ENCODE measurements around the gene GATA5. TPM values are rescaled to one million over a fixed set of nuclear protein-coding genes. Genes with fewer than 3 reads are reported as not detected.

GATA5 gene
- total RNA-seq, 1 experiment from 2014 or later, result not detected

DNA sequence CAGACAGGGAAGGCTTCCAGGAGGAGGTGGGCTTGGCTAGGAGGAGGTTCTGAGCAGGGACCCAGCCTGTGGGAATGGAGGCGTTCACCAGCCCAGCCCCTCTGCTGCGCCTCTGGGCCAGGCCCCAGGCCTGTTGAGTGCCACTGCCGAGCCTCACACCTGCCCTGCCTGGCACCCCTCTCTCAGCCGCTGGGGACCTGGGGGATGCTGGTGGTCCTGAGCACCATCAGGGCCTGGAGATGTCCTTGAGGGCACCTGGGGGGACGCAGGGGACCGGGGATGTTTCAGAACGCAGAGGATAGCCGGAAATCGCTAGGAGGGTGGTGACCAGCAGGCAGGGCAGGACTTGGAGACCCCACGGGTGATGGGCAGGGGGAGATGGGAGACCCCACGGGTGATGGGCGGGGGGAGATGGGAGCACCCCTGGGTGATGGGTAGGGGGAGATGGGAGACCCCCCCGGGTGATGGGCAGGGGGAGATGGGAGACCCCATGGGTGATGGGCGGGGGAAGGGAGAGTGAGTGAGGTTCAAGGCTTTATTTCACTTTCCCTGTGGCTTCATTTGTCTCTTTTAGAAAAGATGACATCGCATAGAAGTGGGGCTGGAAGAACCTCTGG lies 12.7 kb downstream of the GATA5 start:
- no peaks in the 10 kb centered on the region for H4K20me1 ChIP-seq (ENCODE audit: insufficient read depth)
- H3K9me3 ChIP-seq (ENCODE audit: control insufficient read depth in 1 of 2, insufficient read depth in 1 of 2, low read depth in 1 of 2, low read length in 2 of 2), result no peaks in the 10 kb centered on the region
- no peak overlapping the region for H3K4me3 ChIP-seq (replicated peaks in 1 of 2; ENCODE audit: low read depth in 1 of 2, low read length in 2 of 2)
- H3K27me3 ChIP-seq (ENCODE audit: insufficient read depth, low read length), result no peaks in the 10 kb centered on the region
- ChIA-PET CTCF (no interaction called here), RAD21 (ENCODE audit: low non-redundant PET in 1 of 2, low total read pairs in 2 of 2, uncharacterized antibody in 2 of 2, unreplicated experiment in 2 of 2) (no interaction called here), POLR2A (no interaction called here)
- H3K27ac ChIP-seq (ENCODE audit: low read depth, low read length), result no peak overlapping the region
- H3K9me2 ChIP-seq (ENCODE audit: insufficient read depth), result no peaks in the 10 kb centered on the region
- no TSS peak for BruUV-seq (replicated peaks)
- H3K9ac ChIP-seq (ENCODE audit: low read length), result no peak overlapping the region
- no peak overlapping the region for H3K4me2 ChIP-seq (ENCODE audit: low read length)
- intact Hi-C loops (cut with micrococcal nuclease), result no loop called here
- no peaks in the 10 kb centered on the region for H3K4me1 ChIP-seq (ENCODE audit: control insufficient read depth in 1 of 2, insufficient read depth in 2 of 2, low read length in 2 of 2)
- ATAC-seq, result no peak
- H3K79me2 ChIP-seq (ENCODE audit: insufficient read depth, low read length), result no peaks in the 10 kb centered on the region
- DNase-seq (ENCODE audit: low read depth, low spot score), result no peak
- no peak overlapping the region for H2AFZ ChIP-seq (ENCODE audit: low read depth, low read length, poor library complexity, severe bottlenecking)
- TF ChIP-seq SIN3A (IDR thresholded peaks at IDR 0.05; ENCODE audit: low read depth) (no peak), FOSL1 (IDR thresholded peaks at IDR 0.05; ENCODE audit: low read depth) (no peak), SRF (IDR thresholded peaks at IDR 0.05; ENCODE audit: low read depth) (no peak)
- TF ChIP-seq, protein P1, sequence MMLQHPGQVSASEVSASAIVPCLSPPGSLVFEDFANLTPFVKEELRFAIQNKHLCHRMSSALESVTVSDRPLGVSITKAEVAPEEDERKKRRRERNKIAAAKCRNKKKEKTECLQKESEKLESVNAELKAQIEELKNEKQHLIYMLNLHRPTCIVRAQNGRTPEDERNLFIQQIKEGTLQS (IDR thresholded peaks at IDR 0.05), result no peak
- TF ChIP-seq, protein P2, sequence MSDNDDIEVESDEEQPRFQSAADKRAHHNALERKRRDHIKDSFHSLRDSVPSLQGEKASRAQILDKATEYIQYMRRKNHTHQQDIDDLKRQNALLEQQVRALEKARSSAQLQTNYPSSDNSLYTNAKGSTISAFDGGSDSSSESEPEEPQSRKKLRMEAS (IDR thresholded peaks at IDR 0.05), result no peak
- H3K36me3 ChIP-seq (ENCODE audit: control insufficient read depth in 1 of 2, insufficient read depth in 2 of 2, low read length in 2 of 2), result no peaks in the 10 kb centered on the region

DNA sequence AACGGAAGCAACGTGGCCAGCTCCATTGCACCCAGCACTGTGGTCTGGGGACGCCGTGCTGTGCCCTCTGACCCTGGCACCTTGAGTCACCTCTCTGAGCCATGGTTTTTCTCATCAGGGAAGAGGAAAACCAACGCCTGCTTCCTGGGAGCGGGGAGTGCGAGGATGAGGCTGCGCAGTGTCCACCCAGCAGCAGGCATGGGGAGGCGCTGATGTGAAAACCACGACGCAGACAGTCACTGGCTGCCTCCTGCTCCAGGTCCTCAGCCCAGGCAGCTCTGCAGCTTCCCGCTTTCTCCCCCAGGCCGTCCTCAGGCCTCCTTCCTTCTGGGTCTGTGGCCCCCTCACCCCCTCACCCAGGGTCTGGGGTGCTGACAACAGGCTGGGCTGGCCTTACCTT lies 14.0 kb downstream of the GATA5 start:
- DNase-seq (ENCODE audit: low read depth, low spot score) (no peak), ATAC-seq (no peak)
- intact Hi-C loops (cut with micrococcal nuclease), result no loop called here
- TF ChIP-seq SIN3A (IDR thresholded peaks at IDR 0.05; ENCODE audit: low read depth) (no peak), EGR1 (IDR thresholded peaks at IDR 0.05; ENCODE audit: low read depth) (no peak), SP1 (IDR thresholded peaks at IDR 0.05; ENCODE audit: low read depth) (no peak), RAD21 (IDR thresholded peaks at IDR 0.05; ENCODE audit: low read depth) (no peak), FOSL1 (IDR thresholded peaks at IDR 0.05; ENCODE audit: low read depth) (no peak)
- TF ChIP-seq, protein P3, sequence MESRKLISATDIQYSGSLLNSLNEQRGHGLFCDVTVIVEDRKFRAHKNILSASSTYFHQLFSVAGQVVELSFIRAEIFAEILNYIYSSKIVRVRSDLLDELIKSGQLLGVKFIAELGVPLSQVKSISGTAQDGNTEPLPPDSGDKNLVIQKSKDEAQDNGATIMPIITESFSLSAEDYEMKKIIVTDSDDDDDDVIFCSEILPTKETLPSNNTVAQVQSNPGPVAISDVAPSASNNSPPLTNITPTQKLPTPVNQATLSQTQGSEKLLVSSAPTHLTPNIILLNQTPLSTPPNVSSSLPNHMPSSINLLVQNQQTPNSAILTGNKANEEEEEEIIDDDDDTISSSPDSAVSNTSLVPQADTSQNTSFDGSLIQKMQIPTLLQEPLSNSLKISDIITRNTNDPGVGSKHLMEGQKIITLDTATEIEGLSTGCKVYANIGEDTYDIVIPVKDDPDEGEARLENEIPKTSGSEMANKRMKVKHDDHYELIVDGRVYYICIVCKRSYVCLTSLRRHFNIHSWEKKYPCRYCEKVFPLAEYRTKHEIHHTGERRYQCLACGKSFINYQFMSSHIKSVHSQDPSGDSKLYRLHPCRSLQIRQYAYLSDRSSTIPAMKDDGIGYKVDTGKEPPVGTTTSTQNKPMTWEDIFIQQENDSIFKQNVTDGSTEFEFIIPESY (IDR thresholded peaks at IDR 0.05; ENCODE audit: extremely low read depth, insufficient replicate concordance, low read length), result no peak
- TF ChIP-seq, protein P2 (IDR thresholded peaks at IDR 0.05), result no peak
- H3K4me3 ChIP-seq (replicated peaks in 1 of 2; ENCODE audit: low read depth in 1 of 2, low read length in 2 of 2), result no peak overlapping the region
- H4K20me1 ChIP-seq (ENCODE audit: insufficient read depth), result no peaks in the 10 kb centered on the region
- H3K36me3 ChIP-seq (ENCODE audit: control insufficient read depth in 1 of 2, insufficient read depth in 2 of 2, low read length in 2 of 2), result no peaks in the 10 kb centered on the region
- no peak overlapping the region for H3K9ac ChIP-seq (ENCODE audit: low read length)
- H3K9me2 ChIP-seq (ENCODE audit: insufficient read depth), result no peaks in the 10 kb centered on the region
- no peaks in the 10 kb centered on the region for H3K27me3 ChIP-seq (ENCODE audit: insufficient read depth, low read length)
- H3K79me2 ChIP-seq (ENCODE audit: insufficient read depth, low read length), result no peaks in the 10 kb centered on the region
- H3K27ac ChIP-seq (ENCODE audit: low read depth, low read length), result no peak overlapping the region
- no peaks in the 10 kb centered on the region for H3K4me1 ChIP-seq (ENCODE audit: control insufficient read depth in 1 of 2, insufficient read depth in 2 of 2, low read length in 2 of 2)
- H3K9me3 ChIP-seq (ENCODE audit: control insufficient read depth in 1 of 2, insufficient read depth in 1 of 2, low read depth in 1 of 2, low read length in 2 of 2), result no peaks in the 10 kb centered on the region
- H2AFZ ChIP-seq (ENCODE audit: low read depth, low read length, poor library complexity, severe bottlenecking), result no peak overlapping the region
- ChIA-PET CTCF (no interaction called here), RAD21 (ENCODE audit: low non-redundant PET in 1 of 2, low total read pairs in 2 of 2, uncharacterized antibody in 2 of 2, unreplicated experiment in 2 of 2) (no interaction called here), POLR2A (no interaction called here)
- BruUV-seq (replicated peaks), result no TSS peak
- no peak overlapping the region for H3K4me2 ChIP-seq (ENCODE audit: low read length)
